Activated T-helper 1 cell treated with anti-CD3 and anti-CD28 coated beads, Interleukin-12 subunit alpha, Interleukin-12 subunit beta, Interleukin-2, Interleukin-4 antibody, amounts not matched to agents 30 ng/mL and 10 ng/mL and 1 ng/mL, durations not matched to agents 14 hours and 24 hours and 36 hours (primary cell): ENCODE data around the gene ETFA. TPM values are rescaled to one million over a fixed set of nuclear protein-coding genes. Genes with fewer than 3 reads are reported as not detected.

Experiments
- DNase-seq: peaks from one replicate; pipeline ENCODE4 v3.0.0; 2021; ENCODE audit warnings: low spot score
- H3K27ac Mint-ChIP-seq: one replicate; pipeline ENCODE4 v1.8.0; 2021; ENCODE audit warnings: mild to moderate bottlenecking, mixed read lengths
- H3K27me3 Mint-ChIP-seq: one replicate; pipeline ENCODE4 v1.8.0; 2022; ENCODE audit warnings: mild to moderate bottlenecking, moderate library complexity, mixed read lengths; ENCODE audit not compliant: insufficient read depth
- H3K36me3 Mint-ChIP-seq: one replicate; pipeline ENCODE4 v1.8.0; 2021; ENCODE audit warnings: low read depth, mixed read lengths
- H3K4me1 Mint-ChIP-seq: one replicate; pipeline ENCODE4 v1.8.0; 2021; ENCODE audit warnings: low read depth, mixed read lengths
- H3K4me3 Mint-ChIP-seq: one replicate; pipeline ENCODE4 v1.8.0; 2021; ENCODE audit warnings: mild to moderate bottlenecking, moderate library complexity, mixed read lengths
- H3K9me3 Mint-ChIP-seq: one replicate; pipeline ENCODE4 v1.8.0; 2021; ENCODE audit warnings: mixed read lengths
- intact Hi-C: fragments of 100-400 bp; cut with micrococcal nuclease; formaldehyde crosslinking; loops from one replicate; pipeline ENCODE4 v1.15.1; 2024
- total RNA-seq: library from RNA; stranded (reverse); gene quantifications from 2 replicates; pipeline ENCODE4 v1.2.3, GENCODE V29; 2022

The ETFA gene
- total RNA-seq, 1 donor from 2014 or later, result 129 TPM

GRCh38 chr15:76169911-76170800, 141.1 kb downstream of the ETFA start:
- Mint-ChIP-seq H3K4me1 (no peaks in the 10 kb centered on the region), H3K27ac (no peak overlapping the region), H3K4me3 (no peak overlapping the region), H3K27me3 (peaks cover 2% of the 10 kb centered on the region), H3K36me3 (no peaks in the 10 kb centered on the region), H3K9me3 (no peaks in the 10 kb centered on the region)
- intact Hi-C loops, result no loop called here
- no peak for DNase-seq

DNA sequence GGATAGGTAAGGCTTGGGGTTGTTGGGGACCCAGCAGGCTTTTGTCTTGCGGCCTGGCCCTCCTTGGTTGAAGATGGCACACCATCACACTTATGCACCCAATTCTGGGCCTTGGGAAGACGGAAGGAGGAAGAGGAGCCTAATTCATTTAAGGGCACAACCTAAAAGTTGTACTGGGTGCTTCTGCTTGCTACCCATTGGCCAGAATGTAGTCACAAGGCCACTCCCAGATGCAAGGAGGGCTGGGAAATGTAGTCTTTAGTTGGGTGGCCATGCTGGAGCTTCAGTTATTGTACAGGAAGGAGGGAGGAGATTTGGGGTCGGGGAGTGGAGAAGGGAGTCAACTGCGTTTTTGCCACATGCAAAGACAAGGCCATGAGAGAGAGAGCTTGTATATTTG, 142.3 kb downstream of the ETFA start:
- no peak for DNase-seq
- H3K4me3 Mint-ChIP-seq, result no peak overlapping the region
- H3K9me3 Mint-ChIP-seq, result no peaks in the 10 kb centered on the region
- intact Hi-C loops, result no loop called here
- no peaks in the 10 kb centered on the region for H3K4me1 Mint-ChIP-seq
- H3K27ac Mint-ChIP-seq, result no peak overlapping the region
- H3K27me3 Mint-ChIP-seq, result peaks cover 2% of the 10 kb centered on the region
- no peaks in the 10 kb centered on the region for H3K36me3 Mint-ChIP-seq

DNA sequence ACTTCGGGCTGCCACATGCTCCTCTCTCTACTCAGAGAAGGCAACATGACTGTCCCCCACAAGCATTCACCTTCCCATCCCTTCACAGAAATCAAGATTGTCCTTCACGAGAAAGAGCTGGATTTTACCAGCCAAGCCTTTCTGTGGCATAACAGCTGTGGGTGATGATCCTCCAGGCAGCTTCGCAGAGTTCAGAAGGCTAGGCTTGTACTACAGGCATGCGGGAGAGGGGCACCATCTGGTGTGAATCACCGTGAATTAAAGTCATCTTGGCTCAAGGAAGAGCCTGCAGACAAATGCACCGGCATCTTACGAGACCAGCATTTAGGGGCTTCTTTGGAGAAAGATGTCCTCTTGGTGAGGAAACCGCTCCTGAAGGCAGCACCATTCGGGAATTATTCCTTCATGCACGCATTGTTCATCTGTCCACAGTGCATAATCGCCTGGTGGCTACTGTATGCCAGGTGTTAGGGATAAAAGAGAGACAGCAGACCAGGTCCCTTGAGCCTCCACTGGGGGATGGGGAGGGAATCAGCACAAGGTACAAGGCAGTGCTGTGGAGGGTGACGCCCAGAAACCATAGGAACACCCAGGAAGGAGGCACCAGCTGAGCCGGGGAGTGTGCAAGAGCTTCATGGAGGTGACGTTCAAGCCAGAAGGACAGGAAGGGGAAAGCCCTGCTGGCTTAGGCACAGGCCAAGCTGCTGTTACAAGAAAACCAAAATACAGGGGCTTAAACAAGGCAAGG, 142.9 kb downstream of the ETFA start:
- Mint-ChIP-seq H3K9me3 (no peaks in the 10 kb centered on the region), H3K36me3 (no peaks in the 10 kb centered on the region), H3K27ac (no peak overlapping the region), H3K27me3 (peaks cover 2% of the 10 kb centered on the region), H3K4me3 (no peak overlapping the region), H3K4me1 (no peaks in the 10 kb centered on the region)
- intact Hi-C loops, result no loop called here
- DNase-seq, result no peak

GRCh38 chr15:76165951-76166350, 145.3 kb downstream of the ETFA start:
- intact Hi-C loops, result no loop called here
- H3K27me3 Mint-ChIP-seq, result no peaks in the 10 kb centered on the region

More at GRCh38 chr15:76165951-76166350, 145.3 kb downstream of the ETFA start:
- Mint-ChIP-seq H3K9me3 (no peaks in the 10 kb centered on the region), H3K4me3 (no peak overlapping the region), H3K27ac (no peak overlapping the region), H3K36me3 (no peaks in the 10 kb centered on the region), H3K4me1 (no peaks in the 10 kb centered on the region)
- no peak for DNase-seq

Other genes with a start within 250 kb of the ETFA start
- gene ISL2, start 25.3 kb upstream of the ETFA start, total RNA-seq, result 1.3 TPM in 2 replicates